Kidney (tissue), 14 donors: ENCODE data around the gene TMEM119. TPM values are rescaled to one million over a fixed set of nuclear protein-coding genes. Genes with fewer than 3 reads are reported as not detected.

ENCODE experiments used
- DNase-seq, 5 donors: peaks; one replicate each; pipeline ENCODE4 v3.0.0-alpha.2; 2013 to 2020
- FAIRE-seq: peaks from 2 replicates; lab custom pipeline; 2012; peaks lifted over from hg19 to GRCh38; lab: Jason Lieb, UNC
- H3K27ac ChIP-seq, 2 donors: one replicate each; pipeline ENCODE4 v1.7.0; 2013; ENCODE audit warnings: low read depth in 2 of 2, low read length in 2 of 2, inconsistent platforms in 1 of 2
- H3K27me3 ChIP-seq: one replicate; pipeline ENCODE4 v1.7.1; 2013; ENCODE audit warnings: low read length, inconsistent platforms; ENCODE audit not compliant: control insufficient read depth, insufficient read depth
- H3K36me3 ChIP-seq, 3 donors: one replicate each; pipeline versions ENCODE4 v1.7.0 to v1.7.1; 2013; ENCODE audit warnings: low read length in 3 of 3, control low read depth in 1 of 3, inconsistent platforms in 1 of 3; ENCODE audit not compliant: insufficient read depth in 3 of 3, control insufficient read depth in 2 of 3
- H3K4me1 ChIP-seq, 3 donors: one replicate each; pipeline versions ENCODE4 v1.7.0 to v1.7.1; 2013; ENCODE audit warnings: low read length in 3 of 3, inconsistent platforms in 1 of 3, low read depth in 1 of 3; ENCODE audit not compliant: control insufficient read depth in 2 of 3, insufficient read depth in 2 of 3
- H3K4me3 ChIP-seq, 3 donors: one replicate each; pipeline versions ENCODE4 v1.7.0 to v1.8.1; 2013; ENCODE audit warnings: low read length in 3 of 3, control low read depth in 1 of 3, inconsistent platforms in 1 of 3
- H3K9ac ChIP-seq, 3 donors: one replicate each; pipeline versions ENCODE4 v1.7.0 to v1.7.1; 2013; ENCODE audit warnings: low read length in 3 of 3, control low read depth in 1 of 3, inconsistent platforms in 1 of 3
- H3K9me3 ChIP-seq, 3 donors: one replicate each; pipeline versions ENCODE4 v1.7.0 to v1.7.1; 2013; ENCODE audit warnings: low read length in 3 of 3, control low read depth in 1 of 3, inconsistent platforms in 1 of 3; ENCODE audit not compliant: control insufficient read depth in 2 of 3, insufficient read depth in 1 of 3
- intact Hi-C: fragments of 100-400 bp; cut with DNase I; formaldehyde crosslinking; loops from one replicate; pipeline ENCODE4 v1.11.1; 2022
- polyA plus RNA-seq: library from polyadenylated mRNA; stranded (reverse); fragments of 350-450 nt; fragmentation: Illumina TruSeq; extraction: RNeasy Lipid Tissue Mini Kit (QIAGEN cat#74804); gene quantifications from one replicate; pipeline ENCODE4 v1.2.3, GENCODE V29; 2014; ENCODE audit warnings: low read depth, low replicate concordance; ENCODE audit not compliant: insufficient read depth
- total RNA-seq: library from RNA; stranded (reverse); fragmentation: NEBNext Ultra II Directional; extraction: Animal tissue kit (Norgen Biotek cat#: 25700); gene quantifications from one replicate; pipeline ENCODE4 v1.2.1, GENCODE V29; 2021
- TF ChIP-seq, protein P1 (sequence below): IDR thresholded peaks from 3 replicates; pipeline ENCODE4 v1.5.1; 2012; ENCODE audit warnings: mild to moderate bottlenecking, moderate library complexity, borderline replicate concordance; ENCODE audit not compliant: insufficient read depth; ENCODE audit errors: extremely low read depth
- donor health status: control.
- donor health status: control.
- donor health status: control.
- donor health status: control.
- donor health status: control.
- donor health status: DM: yes; HTN: yes; CAD: no.
- donor health status: Normal renal cell carcinoma (clear cell type).

TMEM119 gene
- total and polyA plus RNA-seq, 2 donors from 2014 or later: 4.1 to 15.8 TPM

- H3K27ac ChIP-seq: peak within 1 kb of the TSS; percentile 92 to 97
Observed at GRCh38 chr12:108560752-108561719, 36.8 kb downstream of the TMEM119 start, which contains the start of gene SART3. Gene SART3, minus strand, starts transcription at chr12:108561173. Its CDS starts 19 bp downstream, at chr12:108561154.

GRCh38 chr12:108560321-108560721 is 37.6 kb downstream of the TMEM119 start:
- Histone ChIP-seq H3K36me3 (peaks cover 7 to 14% (median 13%) of the 10 kb centered on the region in 3 donors), H3K27ac (no peak overlapping the region), H3K4me3 (peak overlapping the region; percentile 83 to 99 (median 98)), H3K9ac (peak overlapping the region; percentile 75 to 99 (median 95)), H3K4me1 (peaks cover 0 to 27% (median 14%) of the 10 kb centered on the region in 3 donors), H3K9me3 (no peaks in the 10 kb centered on the region), H3K27me3 (no peaks in the 10 kb centered on the region)
- TF ChIP-seq, protein P1, sequence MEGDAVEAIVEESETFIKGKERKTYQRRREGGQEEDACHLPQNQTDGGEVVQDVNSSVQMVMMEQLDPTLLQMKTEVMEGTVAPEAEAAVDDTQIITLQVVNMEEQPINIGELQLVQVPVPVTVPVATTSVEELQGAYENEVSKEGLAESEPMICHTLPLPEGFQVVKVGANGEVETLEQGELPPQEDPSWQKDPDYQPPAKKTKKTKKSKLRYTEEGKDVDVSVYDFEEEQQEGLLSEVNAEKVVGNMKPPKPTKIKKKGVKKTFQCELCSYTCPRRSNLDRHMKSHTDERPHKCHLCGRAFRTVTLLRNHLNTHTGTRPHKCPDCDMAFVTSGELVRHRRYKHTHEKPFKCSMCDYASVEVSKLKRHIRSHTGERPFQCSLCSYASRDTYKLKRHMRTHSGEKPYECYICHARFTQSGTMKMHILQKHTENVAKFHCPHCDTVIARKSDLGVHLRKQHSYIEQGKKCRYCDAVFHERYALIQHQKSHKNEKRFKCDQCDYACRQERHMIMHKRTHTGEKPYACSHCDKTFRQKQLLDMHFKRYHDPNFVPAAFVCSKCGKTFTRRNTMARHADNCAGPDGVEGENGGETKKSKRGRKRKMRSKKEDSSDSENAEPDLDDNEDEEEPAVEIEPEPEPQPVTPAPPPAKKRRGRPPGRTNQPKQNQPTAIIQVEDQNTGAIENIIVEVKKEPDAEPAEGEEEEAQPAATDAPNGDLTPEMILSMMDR: no peak
- DNase-seq: peak in 1 of 5 donors; percentile 25
- intact Hi-C loops: no loop called here
- FAIRE-seq: no peak

More at GRCh38 chr12:108560752-108561719, 36.8 kb downstream of the TMEM119 start, which contains the start of gene SART3:
- FAIRE-seq (no peak), DNase-seq (peak; percentile 87 to 97 (median 91))
- H3K36me3 ChIP-seq: peaks cover 10 to 18% (median 13%) of the 10 kb centered on the region in 3 donors
- peaks cover 0 to 30% (median 19%) of the 10 kb centered on the region in 3 donors for H3K4me1 ChIP-seq
- no peaks in the 10 kb centered on the region for H3K27me3 ChIP-seq
- peak within 1 kb of the TSS; percentile 83 to 99 (median 98) for H3K4me3 ChIP-seq
- H3K9me3 ChIP-seq: no peaks in the 10 kb centered on the region
- intact Hi-C loops: no loop called here
- peak within 1 kb of the TSS; percentile 75 to 99 (median 95) for H3K9ac ChIP-seq
- TF ChIP-seq, protein P1: no peak

DNA sequence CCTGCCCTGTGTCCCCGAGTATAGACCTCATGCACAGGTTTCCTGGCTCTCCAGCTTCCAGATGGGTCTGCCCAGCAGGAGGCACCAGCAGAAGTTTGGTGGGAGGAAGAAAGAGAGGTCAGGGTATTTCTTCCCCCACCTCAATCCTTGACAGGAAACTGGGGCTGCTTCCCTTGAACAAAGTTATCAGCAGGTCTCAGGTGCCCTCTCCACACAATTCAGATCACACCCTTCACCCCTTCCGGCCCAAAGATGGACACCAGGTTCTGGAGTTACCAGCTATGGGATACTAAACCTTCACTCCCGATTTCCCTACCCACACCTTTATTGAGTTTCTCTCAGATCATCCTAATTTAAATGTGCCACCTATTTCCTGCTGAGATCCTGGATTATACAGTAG is 38.1 kb downstream of the TMEM119 start:
- peak overlapping the region; percentile 83 to 99 (median 98) for H3K4me3 ChIP-seq
- H3K9ac ChIP-seq: peak overlapping the region in 2 of 3 donors; percentile 95 to 99
- peaks cover 3 to 9% (median 8%) of the 10 kb centered on the region in 3 donors for H3K36me3 ChIP-seq
- no peak overlapping the region for H3K27ac ChIP-seq
- TF ChIP-seq, protein P1: no peak
- no peaks in the 10 kb centered on the region for H3K27me3 ChIP-seq
- no peak for DNase-seq
- FAIRE-seq: no peak
- no peaks in the 10 kb centered on the region for H3K9me3 ChIP-seq
- H3K4me1 ChIP-seq: peaks cover 0 to 27% (median 14%) of the 10 kb centered on the region in 3 donors
- intact Hi-C loops: no loop called here
